HG02571 (cell line): ENCODE measurements around the gene KCTD2.

Source experiments
- ATAC-seq: cut with Tn5 transposase; IDR thresholded peaks from one replicate; pipeline ENCODE4 v1.9.1; 2021; ENCODE audit warnings: mild to moderate bottlenecking, moderate library complexity; ENCODE audit not compliant: unreplicated experiment

KCTD2 gene

GRCh38 chr17:75075597-75076336 is 28.7 kb downstream of the KCTD2 start:
- no peak for ATAC-seq

DNA sequence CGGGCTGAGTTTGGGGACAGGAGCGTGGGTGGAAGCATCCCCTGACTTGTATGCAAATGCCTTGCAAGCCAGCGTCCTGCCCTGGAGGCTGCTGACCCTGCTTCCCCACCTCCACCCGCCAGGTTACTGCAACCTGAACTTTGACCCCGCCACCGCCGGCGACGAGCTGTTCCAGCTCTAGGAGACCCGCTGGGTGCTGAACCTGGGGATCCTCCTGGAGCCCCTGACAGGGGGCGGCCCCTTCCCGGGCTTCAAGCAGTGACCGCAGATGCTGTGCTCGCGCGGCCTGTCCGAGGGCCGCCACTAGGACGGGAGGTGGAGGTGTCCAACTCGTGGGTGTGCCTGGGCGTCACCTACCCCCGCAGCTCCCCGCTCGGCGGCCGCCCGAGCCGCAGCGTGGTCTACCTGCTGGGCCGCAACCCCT is 30.1 kb downstream of the KCTD2 start:
- ATAC-seq = no peak

- ATAC-seq = no peak
Observed at GRCh38 chr17:75077496-75078283, 30.7 kb downstream of the KCTD2 start.

DNA sequence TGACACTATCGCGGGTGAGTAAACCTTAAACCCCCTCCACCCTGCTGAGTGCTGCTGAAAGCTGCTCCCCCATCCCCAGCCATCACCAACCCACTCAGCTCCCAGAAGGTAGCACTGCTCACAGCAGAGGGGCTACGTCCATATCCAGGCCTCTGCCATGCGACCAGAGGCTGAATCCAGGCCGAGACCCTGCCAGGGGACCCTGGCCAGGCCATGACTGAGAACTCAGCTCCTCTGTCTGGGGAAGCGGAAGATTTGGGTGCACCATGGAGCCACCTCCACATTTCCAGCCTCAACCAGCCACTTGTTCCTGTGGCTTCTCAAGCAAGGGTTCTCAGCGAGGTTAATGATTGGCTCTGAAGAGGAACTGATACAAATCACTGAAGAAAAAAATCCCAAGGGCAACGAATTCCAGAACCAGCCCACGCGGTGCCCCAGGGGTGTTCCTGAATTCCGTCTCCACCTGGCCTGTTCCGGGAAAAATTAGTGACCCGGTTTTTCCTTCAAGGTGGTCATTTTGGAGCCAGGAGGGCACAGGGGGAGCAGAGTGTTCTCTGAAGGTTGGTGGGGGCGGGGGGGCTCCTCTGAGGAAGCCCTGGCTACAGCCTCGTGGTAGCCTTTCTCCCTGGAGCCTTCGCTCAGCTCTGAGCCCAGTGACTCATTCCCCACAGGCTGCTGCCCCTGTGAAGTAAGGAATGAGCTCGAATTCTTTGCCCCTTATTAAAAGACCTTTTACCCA is 31.4 kb downstream of the KCTD2 start:
- no peak for ATAC-seq

GRCh38 chr17:75079023-75079373 is 32.0 kb downstream of the KCTD2 start:
- no peak for ATAC-seq

DNA sequence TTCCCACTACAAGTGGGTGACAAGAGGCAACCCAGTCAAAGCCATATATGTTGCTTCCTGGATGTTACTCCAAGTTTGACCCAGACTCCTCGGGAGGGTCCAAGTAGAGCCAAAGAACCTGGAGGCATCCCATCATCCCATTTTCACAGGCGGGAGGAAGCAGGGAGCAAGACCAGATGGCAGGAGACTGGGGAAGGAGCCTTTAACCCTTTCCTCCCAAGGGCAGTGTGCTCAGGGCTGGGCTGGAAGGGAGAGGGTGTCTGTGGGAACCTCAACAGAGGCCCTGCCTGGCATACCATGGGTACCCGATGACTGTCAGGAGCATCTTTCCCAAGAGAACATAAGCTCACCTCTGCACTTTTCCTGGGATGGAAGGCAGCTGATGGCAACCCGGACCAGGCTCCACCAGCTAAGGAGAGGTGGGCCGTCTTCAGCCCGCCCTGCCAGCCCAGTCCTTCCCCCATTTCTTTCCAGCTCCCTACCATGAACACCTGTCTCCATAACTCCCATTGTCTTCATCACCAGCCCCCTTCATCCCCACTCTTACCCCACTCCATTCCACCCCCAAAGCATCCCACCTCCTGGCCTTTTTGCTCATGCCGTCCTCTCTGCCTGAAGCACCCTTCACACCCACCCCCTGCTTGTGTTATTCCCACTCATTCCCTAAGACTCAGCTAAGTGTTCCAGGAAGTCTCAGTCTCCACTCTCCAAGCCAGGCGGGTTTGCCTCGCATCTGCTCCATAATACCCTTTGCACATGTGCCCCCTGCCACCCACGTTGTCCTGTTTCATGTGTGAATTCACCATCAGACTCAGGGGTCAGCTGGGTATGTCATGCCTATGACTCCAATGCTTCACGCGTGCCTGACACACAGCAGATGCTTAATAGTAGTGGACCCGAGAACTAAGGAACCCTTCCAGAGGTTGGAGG is 34.9 kb downstream of the KCTD2 start:
- ATAC-seq = no peak

DNA sequence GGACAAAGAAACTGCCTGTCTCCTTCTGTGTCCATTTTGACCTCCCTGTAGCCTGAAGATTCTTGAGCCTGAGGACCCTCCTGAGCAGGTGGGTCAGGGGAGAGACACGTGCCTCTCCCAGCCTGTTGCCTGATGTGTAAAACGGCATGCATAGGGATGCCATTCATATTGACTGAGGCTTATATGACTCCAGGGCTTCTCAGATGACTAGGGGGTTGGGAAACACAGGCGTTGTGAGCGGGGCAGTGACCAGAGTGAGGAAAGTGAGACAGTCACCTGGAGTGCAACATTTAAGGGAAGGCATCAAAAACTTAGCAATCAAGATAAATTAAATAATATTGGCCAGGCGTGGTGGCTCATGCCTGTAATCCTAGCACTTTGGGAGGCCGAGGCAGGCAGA is 35.7 kb downstream of the KCTD2 start:
- ATAC-seq = no peak

GRCh38 chr17:75084039-75084660 is 37.1 kb downstream of the KCTD2 start:
- no peak for ATAC-seq

- no peak for ATAC-seq
Observed at GRCh38 chr17:75086496-75087181, 39.6 kb downstream of the KCTD2 start.

DNA sequence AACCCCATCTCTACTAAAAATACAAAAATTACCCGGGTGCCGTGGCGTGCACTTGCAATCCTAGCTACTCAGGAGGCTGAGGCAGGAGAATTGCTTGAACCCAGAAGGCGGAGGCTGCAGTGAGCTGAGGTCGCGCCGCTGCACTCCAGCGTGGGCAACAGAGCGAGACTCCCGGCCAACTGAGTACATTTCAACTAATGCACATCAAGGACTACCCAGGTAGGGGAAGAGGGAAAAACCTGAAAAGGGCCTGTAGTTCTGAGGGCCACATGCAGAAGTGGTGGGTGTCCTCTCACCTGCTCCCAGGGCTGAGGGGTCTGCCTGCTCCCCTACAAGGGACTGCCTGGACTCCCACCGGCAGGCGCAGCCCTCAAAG is 40.1 kb downstream of the KCTD2 start:
- no peak for ATAC-seq

DNA sequence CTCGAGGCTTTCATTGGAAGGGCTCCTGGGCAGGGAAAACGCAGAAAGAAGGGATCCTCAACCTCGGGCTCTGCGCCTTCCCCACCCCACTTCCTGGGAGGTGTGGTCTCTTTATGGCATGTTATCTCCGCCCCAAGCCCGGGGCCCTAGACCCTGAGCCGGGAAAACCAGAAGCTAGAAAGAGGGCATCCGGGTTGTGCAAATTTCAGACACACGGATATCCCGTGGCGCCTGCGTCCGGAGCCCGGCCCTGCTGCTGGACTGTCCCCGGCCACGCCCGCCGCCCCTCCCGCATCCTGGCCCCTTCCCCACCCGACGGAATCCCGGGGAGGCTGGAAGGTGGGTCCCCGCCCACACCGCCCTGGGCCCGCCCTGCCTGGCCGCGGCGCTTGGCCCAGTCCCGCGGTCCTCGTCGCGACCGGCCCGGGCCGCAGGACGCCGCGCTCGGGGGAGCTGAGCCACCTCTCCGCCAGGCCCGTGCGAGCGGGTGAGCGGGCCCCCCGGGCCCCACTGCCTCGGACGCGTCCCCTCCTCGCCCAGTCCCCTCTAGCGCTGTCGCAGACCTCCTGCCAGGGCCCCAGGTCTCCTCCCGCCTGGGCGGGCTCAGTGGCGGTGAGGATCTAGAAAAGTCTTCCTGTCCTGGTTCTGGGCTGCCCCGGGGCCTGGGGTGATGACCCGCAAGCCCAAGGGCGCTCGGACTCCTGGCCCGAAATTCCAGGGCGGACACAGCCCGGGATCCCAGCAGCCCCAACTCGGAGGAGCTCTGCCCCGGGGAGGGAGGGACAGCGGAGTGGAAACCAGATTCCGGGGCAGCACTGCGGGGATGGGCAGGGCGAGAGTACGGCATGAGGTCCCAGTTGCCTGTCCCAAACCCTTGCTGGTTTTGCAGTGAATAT is 40.8 kb downstream of the KCTD2 start, which contains the start of gene SLC16A5:
TSS of gene SLC16A5 (plus strand) at position 397 of the 896 bp plus-strand sequence. CDS start 5,683 bp downstream, outside the sequence.
- ATAC-seq = no peak

GRCh38 chr17:75088465-75089417 is 41.7 kb downstream of the KCTD2 start:
- ATAC-seq = no peak

- ATAC-seq = no peak
Observed at GRCh38 chr17:75090871-75091854, 44.1 kb downstream of the KCTD2 start.

- ATAC-seq = no peak
Observed at GRCh38 chr17:75091855-75092327, 44.9 kb downstream of the KCTD2 start.

- no peak for ATAC-seq
Observed at GRCh38 chr17:75093548-75094158, 46.6 kb downstream of the KCTD2 start.
